OCI-LY1 (cell line): Measurements from ENCODE around the gene MTFMT.
A peak's percentile ranks its signal among the peaks of the same experiment; 100 is the strongest.

Source experiments
- H2AFZ ChIP-seq: fragments of 200-600 bp; sonication (generic), shearing (Covaris generic); 2 replicates; pipeline ENCODE4 v1.6.0; 2014; ENCODE audit warnings: antibody characterized with exemption, mild to moderate bottlenecking, low read length
- H3F3A ChIP-seq: fragments of 200-600 bp; sonication (generic), shearing (Covaris generic); 2 replicates; pipeline ENCODE4 v1.6.0; 2014; ENCODE audit warnings: mild to moderate bottlenecking, antibody characterized with exemption, low read length, moderate library complexity; ENCODE audit not compliant: insufficient read depth
- H3K27ac ChIP-seq: fragments of 200-600 bp; sonication (generic); 2 replicates; pipeline ENCODE4 v1.5.1; 2014; ENCODE audit warnings: low read length, mixed run types, mild to moderate bottlenecking, low read depth; ENCODE audit not compliant: poor library complexity, severe bottlenecking
- H3K27me3 ChIP-seq: fragments of 200-600 bp; sonication (generic); 2 replicates; pipeline ENCODE4 v1.6.0; 2014; ENCODE audit warnings: antibody characterized with exemption, mild to moderate bottlenecking, low read length, moderate library complexity; ENCODE audit not compliant: insufficient read depth
- H3K36me3 ChIP-seq: fragments of 200-600 bp; sonication (generic); 2 replicates; pipeline ENCODE4 v1.6.1; 2014; ENCODE audit warnings: mild to moderate bottlenecking, antibody characterized with exemption, low read length, moderate library complexity, mixed read lengths; ENCODE audit not compliant: insufficient read depth
- H3K4me1 ChIP-seq: fragments of 200-600 bp; sonication (generic); 2 replicates; pipeline ENCODE4 v1.5.1; 2014; ENCODE audit warnings: mild to moderate bottlenecking, low read length, moderate library complexity; ENCODE audit not compliant: insufficient read depth, severe bottlenecking
- H3K4me2 ChIP-seq: fragments of 200-600 bp; sonication (generic), shearing (Covaris generic); 2 replicates; pipeline ENCODE4 v1.6.1; 2014; ENCODE audit warnings: low read length
- H3K4me3 ChIP-seq: fragments of 200-600 bp; sonication (generic); 2 replicates; pipeline ENCODE4 v1.5.1; 2014; ENCODE audit warnings: low read length, low read depth, mild to moderate bottlenecking, mixed read lengths; ENCODE audit not compliant: poor library complexity, severe bottlenecking
- H3K79me2 ChIP-seq: fragments of 200-600 bp; shearing (Covaris generic); 2 replicates; pipeline ENCODE4 v1.6.1; 2016; ENCODE audit warnings: mixed run types, low read length, mixed read lengths; ENCODE audit not compliant: insufficient read depth
- H3K9ac ChIP-seq: fragments of 200-600 bp; sonication (generic), shearing (Covaris generic); 2 replicates; pipeline ENCODE4 v1.6.1; 2014; ENCODE audit warnings: mild to moderate bottlenecking, low read length, mixed read lengths
- H3K9me2 ChIP-seq: fragments of 200-600 bp; sonication (generic), shearing (Covaris generic); 2 replicates; pipeline ENCODE4 v1.6.1; 2014; ENCODE audit warnings: low read depth, mild to moderate bottlenecking, low read length, mixed read lengths
- H3K9me3 ChIP-seq: fragments of 200-600 bp; shearing (Covaris generic); 2 replicates; pipeline ENCODE4 v1.6.1; 2014; ENCODE audit warnings: low read length, mixed read lengths
- H4K20me1 ChIP-seq: fragments of 200-600 bp; sonication (generic), shearing (Covaris generic); 2 replicates; pipeline ENCODE4 v1.6.0; 2016; ENCODE audit warnings: mild to moderate bottlenecking, low read length; ENCODE audit not compliant: insufficient read depth
- CTCF ChIP-seq: fragments of 200-600 bp; sonication (generic), shearing (Covaris generic); IDR thresholded peaks from 2 replicates; pipeline ENCODE4 v1.5.1; 2017; ENCODE audit warnings: mild to moderate bottlenecking, antibody characterized with exemption, low read length, moderate library complexity, mixed read lengths
- EZH2 ChIP-seq: fragments of 200-600 bp; sonication (generic), shearing (Covaris generic); IDR thresholded peaks from 2 replicates; pipeline ENCODE4 v1.8.0; 2017; ENCODE audit warnings: borderline replicate concordance, mixed run types, mild to moderate bottlenecking, antibody characterized with exemption, low read length, moderate library complexity, mixed read lengths

The MTFMT gene

DNA sequence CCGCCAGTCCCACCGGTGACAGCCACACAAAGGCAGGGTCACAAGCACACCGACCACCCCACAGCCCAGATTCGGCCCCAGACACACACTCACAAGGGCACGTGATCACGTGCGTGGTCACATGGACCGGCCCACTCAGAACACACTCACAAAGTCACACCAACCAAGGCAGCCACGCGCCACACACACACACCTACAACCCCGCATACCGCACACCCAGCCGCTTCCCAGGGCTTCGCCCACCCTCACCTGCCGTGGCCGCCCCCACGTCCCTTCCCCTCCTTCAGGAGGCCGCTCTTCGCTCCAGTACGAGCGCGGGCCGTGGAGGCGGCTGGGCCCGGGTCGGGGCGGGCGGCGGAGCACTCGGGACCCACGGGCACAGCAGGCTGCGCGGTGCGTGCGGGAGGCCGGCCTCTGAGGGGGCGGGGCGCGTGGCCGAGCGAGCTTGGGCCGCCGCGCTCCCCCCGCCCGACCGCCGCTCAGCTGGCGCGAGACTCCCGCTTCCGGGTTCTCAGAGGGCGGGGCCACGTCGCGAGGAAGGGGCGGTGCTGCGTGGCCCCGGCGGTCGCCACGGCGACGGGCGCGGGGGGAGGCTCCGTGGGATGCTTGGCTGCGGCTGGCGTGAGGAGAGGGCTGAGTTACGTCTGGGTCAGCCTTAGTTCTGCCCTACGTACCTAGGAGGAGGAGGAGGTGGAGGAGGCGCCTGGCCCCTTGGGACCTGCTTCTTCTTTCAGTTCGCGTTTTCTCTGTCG lies 39.8 kb downstream of the MTFMT start, which contains the start of gene SPG21:
Gene SPG21, minus strand, starts transcription at position 499 of the 752 bp plus-strand sequence. CDS start 6,345 bp downstream, outside the sequence.
- no peaks in the 10 kb centered on the region for H3K27me3 ChIP-seq
- no peaks in the 10 kb centered on the region for H3K9me3 ChIP-seq
- H3K79me2 ChIP-seq: peaks cover 14% of the 10 kb centered on the region
- TF ChIP-seq CTCF (no peak), EZH2 (no peak)
- no peaks in the 10 kb centered on the region for H3K9me2 ChIP-seq
- peaks cover 45% of the 10 kb centered on the region for H3K4me1 ChIP-seq
- peak within 1 kb of the TSS; percentile 71 for H3K4me2 ChIP-seq
- H3K36me3 ChIP-seq: no peaks in the 10 kb centered on the region
- H3K27ac ChIP-seq: peak within 1 kb of the TSS; percentile 71
- H2AFZ ChIP-seq: 0 out of 2 replicates have a peak within 1 kb of the TSS, but pooled peaks have one; percentile 64
- H3K4me3 ChIP-seq: peak within 1 kb of the TSS; percentile 89
- H4K20me1 ChIP-seq: no peaks in the 10 kb centered on the region
- peak within 1 kb of the TSS; percentile 91 for H3K9ac ChIP-seq
- no peaks in the 10 kb centered on the region for H3F3A ChIP-seq

DNA sequence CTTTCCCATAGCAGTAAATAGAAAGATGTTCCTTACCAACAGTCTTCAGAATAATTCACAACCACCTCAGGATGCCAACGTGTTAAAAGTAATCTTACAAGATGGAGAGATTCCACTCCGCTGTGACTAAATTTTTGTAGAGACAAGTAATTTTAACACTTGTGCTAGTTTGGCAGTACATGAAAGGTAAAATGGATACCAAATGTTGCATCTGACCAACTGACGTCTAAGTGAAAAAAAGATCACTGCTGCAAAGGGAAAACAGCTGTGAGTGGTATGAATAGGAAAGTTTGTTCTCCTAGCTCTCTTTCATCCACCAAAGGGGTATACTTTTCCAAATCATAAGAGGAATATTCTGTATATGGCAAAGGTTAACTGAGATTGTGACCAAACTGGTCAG lies 42.3 kb downstream of the MTFMT start:
- H3K27ac ChIP-seq: peak overlapping the region; percentile 7
- H3K4me3 ChIP-seq: no peak overlapping the region
- no peaks in the 10 kb centered on the region for H3K9me2 ChIP-seq
- H3K36me3 ChIP-seq: peaks cover 19% of the 10 kb centered on the region; the same call in 1 of the 2 replicates
- no peak overlapping the region for H3K9ac ChIP-seq
- peaks cover 52% of the 10 kb centered on the region for H3K4me1 ChIP-seq
- peaks cover 20% of the 10 kb centered on the region for H3K79me2 ChIP-seq
- no peaks in the 10 kb centered on the region for H3K27me3 ChIP-seq
- H3K9me3 ChIP-seq: no peaks in the 10 kb centered on the region
- no peak overlapping the region for H2AFZ ChIP-seq
- no peak for TF ChIP-seq CTCF
- H3K4me2 ChIP-seq: peak overlapping the region; percentile 38; the same call in 1 of the 2 replicates
- no peaks in the 10 kb centered on the region for H3F3A ChIP-seq
- H4K20me1 ChIP-seq: no peaks in the 10 kb centered on the region

- no peak for TF ChIP-seq CTCF
- H3K9me3 ChIP-seq: no peaks in the 10 kb centered on the region
- H3K9ac ChIP-seq: peak overlapping the region; percentile 17; the same call in 1 of the 2 replicates
- peak overlapping the region; percentile 50 for H3K27ac ChIP-seq
- H3K9me2 ChIP-seq: no peaks in the 10 kb centered on the region
- H3K4me1 ChIP-seq: peaks cover 51% of the 10 kb centered on the region
- peaks cover 20% of the 10 kb centered on the region for H3K79me2 ChIP-seq
- no peaks in the 10 kb centered on the region for H4K20me1 ChIP-seq
- H3F3A ChIP-seq: no peaks in the 10 kb centered on the region
- no peaks in the 10 kb centered on the region for H3K27me3 ChIP-seq
- no peak overlapping the region for H3K4me3 ChIP-seq
- H3K36me3 ChIP-seq: peaks cover 29% of the 10 kb centered on the region; the same call in 1 of the 2 replicates
- H3K4me2 ChIP-seq: peak overlapping the region; percentile 27; the same call in 1 of the 2 replicates
- no peak overlapping the region for H2AFZ ChIP-seq
These were observed 43.9 kb downstream of the MTFMT start for GRCh38 chr15:64985366-64986033.
